SK-N-SH (cell line): ENCODE measurements around the gene SEC14L5. TPM values are rescaled to one million over a fixed set of nuclear protein-coding genes. Genes with fewer than 3 reads are reported as not detected.

Experiments used
- CTCF ChIA-PET: fragments of 300-600, 350-600 bp; formaldehyde crosslinking; extraction: SDS; loops from one replicate; lab custom pipeline; 2021; lab: Yijun Ruan, JAX
- POLR2A ChIA-PET: fragments of 350-600 bp; sonication (Branson Sonifier 250); formaldehyde crosslinking; extraction: SDS; loops from one replicate; lab custom pipeline; 2020; ENCODE audit warnings: antibody characterized with exemption, inconsistent platforms; lab: Yijun Ruan, JAX
- DNase-seq: peaks from one replicate; pipeline ENCODE4 v3.0.0; 2012
- H2AFZ ChIP-seq: fragments of 200-600 bp; sonication (generic); 2 replicates; pipeline ENCODE4 v1.8.1; 2016; ENCODE audit warnings: antibody characterized with exemption, mild to moderate bottlenecking, low read depth
- H3F3A ChIP-seq: fragments of 200-600 bp; sonication (generic); replicated peaks from 2 replicates; pipeline ENCODE3; 2016; ENCODE audit warnings: antibody characterized with exemption, mild to moderate bottlenecking; ENCODE audit not compliant: insufficient read depth
- H3K27ac ChIP-seq, 2 experiments: fragments of 200-500 bp in 1 of 2; fragments of 200-600 bp in 1 of 2; sonication (Bioruptor generic) in 1 of 2; sonication (generic), shearing (Covaris generic) in 1 of 2; 2 replicates each; pipeline versions ENCODE4 v1.5.1 to v1.6.1; 2014 to 2016; ENCODE audit warnings: low read depth in 2 of 2, inconsistent platforms in 1 of 2, low read length in 1 of 2, mild to moderate bottlenecking in 1 of 2, mixed read lengths in 1 of 2
- H3K27me3 ChIP-seq: fragments of 200-600 bp; sonication (generic), shearing (Covaris generic); 2 replicates; pipeline ENCODE4 v1.6.1; 2016; ENCODE audit warnings: mixed run types; ENCODE audit not compliant: insufficient read depth
- H3K36me3 ChIP-seq, 2 experiments: fragments of 200-500 bp in 1 of 2; fragments of 200-600 bp in 1 of 2; sonication (Bioruptor generic) in 1 of 2; sonication (generic) in 1 of 2; replicated peaks in 1 of 2; 2 replicates each; pipeline versions ENCODE3 to v1.5.1; 2014 to 2016; ENCODE audit warnings: low read length in 1 of 2, mild to moderate bottlenecking in 1 of 2; ENCODE audit not compliant: insufficient read depth in 2 of 2, control insufficient read depth in 1 of 2
- H3K4me1 ChIP-seq, 2 experiments: fragments of 200-500 bp in 1 of 2; fragments of 200-600 bp in 1 of 2; sonication (Bioruptor generic) in 1 of 2; sonication (generic), shearing (Covaris generic) in 1 of 2; 2 replicates each; pipeline versions ENCODE4 v1.5.1 to v1.6.1; 2014 to 2016; ENCODE audit warnings: low read depth in 1 of 2, low read length in 1 of 2, mixed run types in 1 of 2; ENCODE audit not compliant: insufficient read depth in 2 of 2, control insufficient read depth in 1 of 2
- H3K4me2 ChIP-seq: fragments of 200-600 bp; sonication (generic), shearing (Covaris generic); 2 replicates; pipeline ENCODE4 v1.6.1; 2017; ENCODE audit warnings: mixed run types
- H3K4me3 ChIP-seq, 2 experiments: fragments of 200-500 bp in 1 of 2; fragments of 200-600 bp in 1 of 2; sonication (Bioruptor generic) in 1 of 2; sonication (generic), shearing (Covaris generic) in 1 of 2; 2 replicates each; pipeline versions ENCODE4 v1.5.1 to v1.8.1; 2014 to 2016; ENCODE audit warnings: low read depth in 2 of 2, inconsistent platforms in 1 of 2, low read length in 1 of 2, mild to moderate bottlenecking in 1 of 2, mixed read lengths in 1 of 2, moderate library complexity in 1 of 2
- H3K79me2 ChIP-seq: fragments of 200-600 bp; sonication (generic); 2 replicates; pipeline ENCODE4 v1.8.1; 2017; ENCODE audit warnings: mild to moderate bottlenecking; ENCODE audit not compliant: insufficient read depth
- H3K9ac ChIP-seq: fragments of 200-600 bp; sonication (generic); 2 replicates; pipeline ENCODE4 v1.6.1; 2017; ENCODE audit warnings: mixed run types
- H3K9me2 ChIP-seq: fragments of 200-600 bp; sonication (generic); 2 replicates; pipeline ENCODE4 v1.6.1; 2017; ENCODE audit warnings: mixed run types
- H3K9me3 ChIP-seq: fragments of 200-600 bp; sonication (generic); 2 replicates; pipeline ENCODE4 v1.6.1; 2017; ENCODE audit warnings: mixed run types, mild to moderate bottlenecking, moderate library complexity
- H4K20me1 ChIP-seq: fragments of 200-600 bp; sonication (generic); 2 replicates; pipeline ENCODE4 v1.6.1; 2017; ENCODE audit warnings: mild to moderate bottlenecking, mixed run types; ENCODE audit not compliant: insufficient read depth
- FOSL2 ChIP-seq: IDR thresholded peaks from 2 replicates; pipeline ENCODE4 v1.4.0; 2012; ENCODE audit warnings: low read depth, mild to moderate bottlenecking, moderate library complexity, borderline replicate concordance
- RAD21 ChIP-seq: IDR thresholded peaks from 2 replicates; pipeline ENCODE4 v1.6.1; 2012; ENCODE audit warnings: mild to moderate bottlenecking, low read length
- RCOR1 ChIP-seq: fragments of 150-350 bp; IDR thresholded peaks from 2 replicates; pipeline ENCODE4 v1.6.1; 2017; ENCODE audit warnings: antibody characterized with exemption, low read length
- SIN3A ChIP-seq: IDR thresholded peaks from 2 replicates; pipeline ENCODE4 v1.6.1; 2012; ENCODE audit warnings: low read depth, mild to moderate bottlenecking, low read length, moderate library complexity, borderline replicate concordance
- YY1 ChIP-seq: IDR thresholded peaks from 2 replicates; pipeline ENCODE4 v1.4.0; 2012; ENCODE audit warnings: low read depth, mild to moderate bottlenecking
- WGBS: methylation state at CpG from one replicate; pipeline ENCODE4 v1.1.6; 2017; ENCODE audit warnings: low lambda C conversion rate; 5-methylcytosine and 5-hydroxymethylcytosine counted together
- polyA plus RNA-seq, 3 experiments: library from polyadenylated mRNA; depleted of rRNA; stranded (reverse); fragments of >200 nt; gene quantifications; 2 replicates each; pipeline ENCODE4 v1.2.3, GENCODE V29; 2012
- TF ChIP-seq, protein P1 (sequence below): IDR thresholded peaks from 2 replicates; pipeline ENCODE4 v1.4.0; 2012; ENCODE audit warnings: low read depth, borderline replicate concordance
- TF ChIP-seq, protein P2 (sequence below): IDR thresholded peaks from 2 replicates; pipeline ENCODE4 v1.4.0; 2012; ENCODE audit warnings: low read depth

SEC14L5 gene
- polyA plus RNA-seq, 1 of the 3 experiments (the other 2 are of a cell fraction), result 0.08 TPM

DNA sequence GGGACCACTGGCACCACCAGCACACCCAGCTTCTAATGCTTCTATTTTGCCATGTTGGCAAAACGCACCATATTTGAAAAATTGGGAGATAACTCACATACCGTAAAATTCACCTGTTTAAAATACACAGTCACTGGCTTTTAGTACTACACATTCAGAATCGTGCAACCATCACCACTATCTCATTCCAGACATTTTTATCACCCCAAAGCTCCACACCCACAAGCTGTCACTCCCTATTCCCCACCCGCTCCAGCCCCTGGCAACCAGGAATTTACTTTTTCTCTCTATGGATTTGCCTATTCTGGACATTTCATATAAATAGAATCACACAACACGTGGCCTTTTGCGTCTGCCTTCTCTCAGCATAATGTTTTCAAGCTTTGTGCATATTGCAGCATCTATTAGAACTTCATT, 46.2 kb upstream of the SEC14L5 start:
- no peaks in the 10 kb centered on the region for H3F3A ChIP-seq
- no peaks in the 10 kb centered on the region for H3K9me3 ChIP-seq
- H3K36me3 ChIP-seq, result no peaks in the 10 kb centered on the region
- 0 out of 4 replicates have a peak, but pooled peaks cover 0 to 2% of the 10 kb centered on the region in 2 experiments for H3K4me1 ChIP-seq
- CTCF ChIA-PET, result interaction anchor here (1.2 kb wide), 1 partner anchor 24 kb away, joined by 3 read pairs; no protein-coding TSS in a partner anchor
- DNase-seq, result no peak
- POLR2A ChIA-PET, result no interaction called here
- no peak for TF ChIP-seq YY1
- TF ChIP-seq, protein P1, sequence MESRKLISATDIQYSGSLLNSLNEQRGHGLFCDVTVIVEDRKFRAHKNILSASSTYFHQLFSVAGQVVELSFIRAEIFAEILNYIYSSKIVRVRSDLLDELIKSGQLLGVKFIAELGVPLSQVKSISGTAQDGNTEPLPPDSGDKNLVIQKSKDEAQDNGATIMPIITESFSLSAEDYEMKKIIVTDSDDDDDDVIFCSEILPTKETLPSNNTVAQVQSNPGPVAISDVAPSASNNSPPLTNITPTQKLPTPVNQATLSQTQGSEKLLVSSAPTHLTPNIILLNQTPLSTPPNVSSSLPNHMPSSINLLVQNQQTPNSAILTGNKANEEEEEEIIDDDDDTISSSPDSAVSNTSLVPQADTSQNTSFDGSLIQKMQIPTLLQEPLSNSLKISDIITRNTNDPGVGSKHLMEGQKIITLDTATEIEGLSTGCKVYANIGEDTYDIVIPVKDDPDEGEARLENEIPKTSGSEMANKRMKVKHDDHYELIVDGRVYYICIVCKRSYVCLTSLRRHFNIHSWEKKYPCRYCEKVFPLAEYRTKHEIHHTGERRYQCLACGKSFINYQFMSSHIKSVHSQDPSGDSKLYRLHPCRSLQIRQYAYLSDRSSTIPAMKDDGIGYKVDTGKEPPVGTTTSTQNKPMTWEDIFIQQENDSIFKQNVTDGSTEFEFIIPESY, result no peak
- TF ChIP-seq, protein P2, sequence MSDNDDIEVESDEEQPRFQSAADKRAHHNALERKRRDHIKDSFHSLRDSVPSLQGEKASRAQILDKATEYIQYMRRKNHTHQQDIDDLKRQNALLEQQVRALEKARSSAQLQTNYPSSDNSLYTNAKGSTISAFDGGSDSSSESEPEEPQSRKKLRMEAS, result no peak
- no peak for TF ChIP-seq RCOR1
- no peak for TF ChIP-seq SIN3A
- H4K20me1 ChIP-seq, result no peaks in the 10 kb centered on the region
- H2AFZ ChIP-seq, result no peak overlapping the region
- H3K4me2 ChIP-seq, result no peak overlapping the region
- H3K79me2 ChIP-seq, result no peaks in the 10 kb centered on the region
- H3K4me3 ChIP-seq, result no peak overlapping the region
- 74% methylated on average over 6 of the region's 6 CpGs for WGBS
- no peaks in the 10 kb centered on the region for H3K27me3 ChIP-seq
- H3K27ac ChIP-seq, result no peak overlapping the region
- no peaks in the 10 kb centered on the region for H3K9me2 ChIP-seq
- no peak overlapping the region for H3K9ac ChIP-seq

DNA sequence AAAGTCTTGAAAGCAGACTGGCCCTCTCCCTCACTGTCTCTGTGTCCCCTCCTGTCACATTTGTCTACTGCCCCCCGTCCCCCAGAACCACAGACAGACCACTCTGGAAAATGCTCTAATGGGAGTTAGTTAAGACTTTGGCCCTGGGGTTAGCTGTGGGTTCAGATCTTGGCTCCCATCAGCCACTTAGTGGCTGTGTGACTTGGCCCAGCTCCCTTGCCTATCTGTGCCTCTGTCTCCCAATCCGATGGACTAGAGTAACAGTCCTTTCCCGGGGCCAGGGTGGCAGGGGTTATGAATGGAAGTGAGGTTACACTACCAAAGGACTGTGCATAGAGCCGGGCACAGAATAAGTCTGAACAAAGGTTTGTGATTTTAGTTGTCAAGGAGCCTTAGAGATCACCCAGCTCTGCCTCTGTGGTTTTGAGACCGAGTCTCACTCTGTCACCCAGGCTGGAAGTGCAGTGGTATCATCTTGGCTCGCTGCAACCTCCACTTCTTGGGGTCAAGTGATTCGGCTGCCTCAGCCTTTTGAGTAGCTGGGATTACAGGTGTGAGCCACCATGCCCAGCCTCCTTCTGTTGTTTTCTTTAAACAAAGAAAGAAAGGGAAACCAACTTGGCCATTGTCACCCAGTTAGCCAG, 44.9 kb upstream of the SEC14L5 start:
- H2AFZ ChIP-seq, result no peak overlapping the region
- H3K9ac ChIP-seq, result no peak overlapping the region
- TF ChIP-seq FOSL2 (no peak), RAD21 (no peak), SIN3A (no peak)
- TF ChIP-seq, protein P2, result no peak
- H3K4me3 ChIP-seq, result no peak overlapping the region
- no peak for DNase-seq
- no peaks in the 10 kb centered on the region for H3F3A ChIP-seq
- no peaks in the 10 kb centered on the region for H3K79me2 ChIP-seq
- no peaks in the 10 kb centered on the region for H3K27me3 ChIP-seq
- no peaks in the 10 kb centered on the region for H3K9me2 ChIP-seq
- H4K20me1 ChIP-seq, result no peaks in the 10 kb centered on the region
- no peaks in the 10 kb centered on the region for H3K9me3 ChIP-seq
- ChIA-PET POLR2A (no interaction called here), CTCF (no interaction called here)
- no peak overlapping the region for H3K27ac ChIP-seq
- H3K4me1 ChIP-seq, result 0 out of 4 replicates have a peak, but pooled peaks cover 0 to 8% of the 10 kb centered on the region in 2 experiments
- no peaks in the 10 kb centered on the region for H3K36me3 ChIP-seq
- 75% methylated on average over 7 of the region's 7 CpGs for WGBS
- no peak overlapping the region for H3K4me2 ChIP-seq
